HG03064 (cell line): ENCODE measurements around the gene SSTR5.

Experiments
- ATAC-seq: cut with Tn5 transposase; IDR thresholded peaks from one replicate; pipeline ENCODE4 v1.9.1; 2021; ENCODE audit warnings: low read depth; ENCODE audit not compliant: unreplicated experiment

The SSTR5 gene

GRCh38 chr16:1038932-1039331 lies 33.6 kb upstream of the SSTR5 start:
- no peak for ATAC-seq

- ATAC-seq = no peak
Measured at GRCh38 chr16:1039762-1040161, 32.8 kb upstream of the SSTR5 start.

- no peak for ATAC-seq
Measured at GRCh38 chr16:1040346-1040745, 32.2 kb upstream of the SSTR5 start.

GRCh38 chr16:1042049-1042744 lies 30.4 kb upstream of the SSTR5 start:
- ATAC-seq = no peak

GRCh38 chr16:1042866-1043265 lies 29.7 kb upstream of the SSTR5 start:
- no peak for ATAC-seq

GRCh38 chr16:1043881-1044451 lies 28.6 kb upstream of the SSTR5 start:
- no peak for ATAC-seq

- no peak for ATAC-seq
Measured at GRCh38 chr16:1044460-1045309, 27.9 kb upstream of the SSTR5 start.

GRCh38 chr16:1045310-1045992 lies 27.1 kb upstream of the SSTR5 start:
- ATAC-seq = no peak

- no peak for ATAC-seq
Measured at GRCh38 chr16:1045993-1046911, 26.3 kb upstream of the SSTR5 start.

- ATAC-seq = no peak
Measured at GRCh38 chr16:1047123-1047522, 25.4 kb upstream of the SSTR5 start.

GRCh38 chr16:1047801-1048200 lies 24.7 kb upstream of the SSTR5 start:
- ATAC-seq = no peak

- ATAC-seq = no peak
Measured at GRCh38 chr16:1048442-1049112, 24.0 kb upstream of the SSTR5 start.

- no peak for ATAC-seq
Measured at GRCh38 chr16:1049113-1049975, 23.2 kb upstream of the SSTR5 start.

- ATAC-seq = no peak
Measured at GRCh38 chr16:1049976-1050247, 22.6 kb upstream of the SSTR5 start.

- ATAC-seq = no peak
Measured at GRCh38 chr16:1050516-1050915, 22.0 kb upstream of the SSTR5 start.

- ATAC-seq = no peak
Measured at GRCh38 chr16:1050921-1051320, 21.6 kb upstream of the SSTR5 start.

GRCh38 chr16:1051446-1051845 lies 21.1 kb upstream of the SSTR5 start:
- no peak for ATAC-seq

GRCh38 chr16:1052721-1053120 lies 19.8 kb upstream of the SSTR5 start:
- no peak for ATAC-seq

GRCh38 chr16:1053121-1053521 lies 19.4 kb upstream of the SSTR5 start:
- ATAC-seq = no peak
